Ovary (tissue), 3 donors: ENCODE results near the gene GPR83.

Source experiments
- EP300 ChIP-seq: sonication (generic); formaldehyde crosslinking; IDR thresholded peaks from one replicate; pipeline ENCODE4 v1.6.1; 2017; ENCODE audit warnings: antibody characterized with exemption
- POLR2A ChIP-seq: fragments of 450-650 bp; IDR thresholded peaks from one replicate; pipeline ENCODE4 v1.6.1; 2017; ENCODE audit warnings: antibody characterized with exemption, mild to moderate bottlenecking, moderate library complexity
- TF ChIP-seq, protein P1 (sequence below), 3 donors: fragments of 450-650 bp in 2 of 3; fragments of 200-600 bp in 1 of 3; IDR thresholded peaks; one replicate each; pipeline versions ENCODE4 v1.5.1 to v1.8.0; 2016 to 2022; ENCODE audit warnings: antibody characterized with exemption in 3 of 3, mild to moderate bottlenecking in 1 of 3
- donor health status: DM: no; HTN: no; CAD: no.

DNA sequence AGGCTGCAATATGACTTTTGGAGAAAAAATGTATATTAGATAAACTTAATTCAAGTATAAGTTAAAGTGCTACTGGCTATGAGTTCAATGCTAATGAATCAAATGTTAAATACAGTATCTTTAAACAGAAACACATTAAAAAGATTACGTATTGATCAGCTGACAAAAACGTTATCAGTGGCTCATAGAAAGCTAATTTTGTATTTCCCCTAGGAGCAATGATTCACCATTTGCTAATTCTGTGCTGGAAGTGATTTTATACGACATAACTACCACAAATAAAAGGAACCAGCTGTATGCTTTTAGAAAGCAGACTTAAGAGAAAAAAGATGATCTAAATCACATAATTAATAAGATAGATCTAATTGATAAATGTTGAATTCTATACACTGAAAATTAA lies 48.8 kb upstream of the GPR83 start:
- TF ChIP-seq POLR2A (no peak), EP300 (no peak)
- TF ChIP-seq, protein P1, sequence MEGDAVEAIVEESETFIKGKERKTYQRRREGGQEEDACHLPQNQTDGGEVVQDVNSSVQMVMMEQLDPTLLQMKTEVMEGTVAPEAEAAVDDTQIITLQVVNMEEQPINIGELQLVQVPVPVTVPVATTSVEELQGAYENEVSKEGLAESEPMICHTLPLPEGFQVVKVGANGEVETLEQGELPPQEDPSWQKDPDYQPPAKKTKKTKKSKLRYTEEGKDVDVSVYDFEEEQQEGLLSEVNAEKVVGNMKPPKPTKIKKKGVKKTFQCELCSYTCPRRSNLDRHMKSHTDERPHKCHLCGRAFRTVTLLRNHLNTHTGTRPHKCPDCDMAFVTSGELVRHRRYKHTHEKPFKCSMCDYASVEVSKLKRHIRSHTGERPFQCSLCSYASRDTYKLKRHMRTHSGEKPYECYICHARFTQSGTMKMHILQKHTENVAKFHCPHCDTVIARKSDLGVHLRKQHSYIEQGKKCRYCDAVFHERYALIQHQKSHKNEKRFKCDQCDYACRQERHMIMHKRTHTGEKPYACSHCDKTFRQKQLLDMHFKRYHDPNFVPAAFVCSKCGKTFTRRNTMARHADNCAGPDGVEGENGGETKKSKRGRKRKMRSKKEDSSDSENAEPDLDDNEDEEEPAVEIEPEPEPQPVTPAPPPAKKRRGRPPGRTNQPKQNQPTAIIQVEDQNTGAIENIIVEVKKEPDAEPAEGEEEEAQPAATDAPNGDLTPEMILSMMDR (IDR thresholded peaks at IDR 0.05): no peak
